GM10847 (cell line): ENCODE data around the gene ATP8A2.

Source experiments
- POLR2A ChIP-seq: IDR thresholded peaks from 2 replicates; pipeline ENCODE4 v1.6.1; 2011; ENCODE audit not compliant: insufficient read length; ENCODE audit errors: extremely low read depth

The ATP8A2 gene

GRCh38 chr13:25762795-25763377, 391.1 kb downstream of the ATP8A2 start:
- no peak for TF ChIP-seq POLR2A

DNA sequence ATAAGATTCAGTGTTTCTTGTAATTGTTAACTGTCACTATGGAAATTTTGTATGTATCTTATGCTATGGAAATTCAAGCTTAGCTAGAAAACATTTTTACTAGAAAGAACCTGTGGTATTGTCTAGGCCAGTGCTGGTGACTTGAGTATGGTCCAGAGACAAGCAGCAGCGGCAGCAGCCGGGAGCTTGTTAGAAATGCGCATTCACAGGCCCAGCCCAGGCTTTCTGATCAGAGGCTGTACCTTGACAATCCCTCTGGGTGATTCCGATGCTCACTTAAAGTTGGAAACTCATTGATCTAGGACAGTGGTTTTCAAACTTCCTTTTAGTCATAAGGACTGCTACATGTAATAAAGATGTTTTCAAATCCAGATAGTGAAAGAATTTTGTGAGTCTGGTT, 392.6 kb downstream of the ATP8A2 start:
- TF ChIP-seq POLR2A, result no peak

GRCh38 chr13:25765266-25765665, 393.5 kb downstream of the ATP8A2 start:
- no peak for TF ChIP-seq POLR2A

DNA sequence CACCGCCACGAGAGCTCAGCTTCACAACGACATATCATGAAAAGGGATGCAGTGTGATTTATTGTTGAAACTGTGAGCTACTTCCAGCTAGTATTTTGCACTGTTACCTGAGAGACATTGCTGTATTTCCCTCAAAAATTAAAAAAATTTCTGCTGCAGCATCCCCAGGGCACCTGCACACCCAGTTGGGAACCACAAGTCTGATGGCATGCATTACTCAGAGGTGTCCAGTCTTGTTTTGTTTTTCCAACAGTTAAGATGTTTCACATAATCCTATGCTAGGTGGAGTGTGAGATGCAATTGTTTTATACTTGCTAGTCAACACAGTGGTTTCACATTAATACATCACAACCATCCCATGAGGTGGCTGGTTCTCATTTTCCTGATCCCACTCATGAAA, 394.8 kb downstream of the ATP8A2 start:
- no peak for TF ChIP-seq POLR2A

DNA sequence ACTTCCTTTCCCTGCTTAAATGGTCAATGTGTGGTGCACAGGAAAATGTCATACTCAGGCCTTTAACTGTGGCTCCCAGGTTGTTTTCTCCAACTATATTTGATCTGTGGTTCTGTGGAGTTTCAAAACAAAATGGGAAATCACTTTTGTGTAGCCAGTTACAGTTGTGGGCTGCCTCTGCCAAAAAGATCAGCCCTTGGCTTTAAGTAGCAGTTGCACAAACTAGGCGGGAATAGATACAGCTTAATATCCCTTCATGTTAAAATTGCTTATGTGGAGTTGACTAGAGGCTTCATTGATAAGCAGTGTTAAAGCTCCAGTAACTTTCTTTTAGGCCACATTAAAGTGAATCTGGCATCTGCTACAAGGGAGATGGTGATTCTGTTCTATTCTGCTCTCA, 395.2 kb downstream of the ATP8A2 start:
- TF ChIP-seq POLR2A, result no peak

DNA sequence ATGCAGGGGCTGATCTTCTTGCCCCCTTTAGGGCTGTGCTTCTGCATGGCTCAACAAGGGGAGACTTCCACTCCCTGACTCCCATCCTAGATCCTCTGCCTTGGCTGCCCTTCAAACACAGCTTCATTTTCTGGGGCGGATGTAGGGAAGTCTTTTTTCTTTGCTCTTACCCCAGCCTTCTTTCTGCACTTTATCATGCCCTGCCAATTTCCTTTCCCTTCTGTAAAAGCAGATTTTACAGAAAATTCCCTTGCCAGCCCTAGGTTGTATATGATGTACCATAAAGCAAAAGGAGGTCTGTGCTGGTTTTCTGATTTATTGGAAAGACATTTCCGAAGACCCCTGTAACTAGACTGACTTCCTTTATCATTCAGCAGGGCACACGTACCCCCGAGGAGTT, 396.6 kb downstream of the ATP8A2 start:
- no peak for TF ChIP-seq POLR2A

DNA sequence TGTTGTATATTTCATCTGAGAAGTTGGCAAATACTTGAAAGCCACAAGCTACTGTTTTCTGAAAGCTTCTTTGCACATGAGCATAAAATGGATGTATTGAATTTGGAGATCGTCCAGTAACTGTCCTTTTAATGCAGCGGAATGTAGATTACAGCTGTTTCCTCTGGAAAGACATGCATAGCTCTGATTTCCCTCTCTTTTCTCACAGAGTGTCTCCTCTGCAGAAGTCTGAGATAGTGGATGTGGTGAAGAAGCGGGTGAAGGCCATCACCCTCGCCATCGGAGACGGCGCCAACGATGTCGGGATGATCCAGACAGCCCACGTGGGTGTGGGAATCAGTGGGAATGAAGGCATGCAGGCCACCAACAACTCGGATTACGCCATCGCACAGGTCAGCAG, 397.1 kb downstream of the ATP8A2 start:
- no peak for TF ChIP-seq POLR2A

GRCh38 chr13:25770601-25771000, 398.8 kb downstream of the ATP8A2 start:
- TF ChIP-seq POLR2A, result no peak

- TF ChIP-seq POLR2A, result no peak
Measured at GRCh38 chr13:25771202-25771601, 399.4 kb downstream of the ATP8A2 start.

DNA sequence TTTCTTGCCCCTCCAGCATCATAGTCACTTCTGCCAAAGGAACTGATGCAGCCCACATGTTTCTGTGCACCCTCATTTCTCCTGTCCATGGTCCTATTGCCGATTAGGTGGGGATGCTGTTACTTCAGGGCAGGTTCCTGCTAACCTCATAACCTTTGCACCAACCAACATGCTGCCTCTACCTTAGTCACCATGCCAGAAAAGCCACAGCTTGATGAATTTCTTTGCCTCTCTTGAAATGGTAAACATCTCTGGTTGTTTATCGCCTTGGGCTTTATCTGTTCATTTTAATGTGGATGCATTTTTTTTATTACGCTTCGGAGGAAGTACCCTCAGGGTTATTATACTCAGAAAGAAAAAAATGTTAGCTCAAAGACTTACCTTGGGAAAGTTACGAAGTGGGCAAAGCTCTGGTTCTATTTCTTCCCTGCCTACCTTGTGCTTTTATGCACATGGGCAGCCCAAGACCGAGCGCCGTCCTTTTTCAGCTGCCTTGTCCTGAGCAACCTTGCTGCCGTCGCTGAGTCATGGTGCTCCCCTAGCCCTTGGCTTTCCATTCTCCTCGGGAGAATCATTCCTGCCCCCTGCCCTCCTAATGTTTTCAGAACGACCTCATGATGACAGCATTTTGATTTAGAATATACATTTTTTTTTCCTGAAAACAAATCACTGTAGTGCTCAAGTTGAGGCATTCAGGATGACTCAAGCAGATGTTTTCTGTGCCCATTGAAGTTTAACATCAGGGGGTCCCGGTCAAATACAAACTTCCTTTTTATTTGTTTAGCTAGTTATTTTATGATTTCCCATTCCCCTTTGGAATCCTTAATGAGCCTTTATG, 400.1 kb downstream of the ATP8A2 start:
- no peak for TF ChIP-seq POLR2A

DNA sequence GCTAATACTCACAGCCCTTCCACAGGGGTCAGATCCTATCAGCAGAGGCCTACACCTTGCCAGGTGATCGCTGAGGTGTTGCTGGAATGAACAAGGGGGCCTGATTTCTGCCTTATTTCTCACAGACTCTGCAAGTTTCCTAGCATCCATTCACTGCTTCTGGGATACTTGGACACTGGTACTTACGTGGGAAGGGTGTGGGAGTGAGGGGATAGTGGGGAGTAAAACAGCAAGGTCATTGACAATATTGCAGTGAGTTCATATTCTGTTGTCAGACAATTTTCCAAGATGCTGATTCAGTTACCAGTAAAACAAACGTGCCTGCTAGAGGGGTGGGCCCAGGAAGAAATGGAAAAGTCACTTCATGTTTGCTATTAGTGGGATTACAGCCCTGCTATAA, 403.5 kb downstream of the ATP8A2 start:
- no peak for TF ChIP-seq POLR2A

DNA sequence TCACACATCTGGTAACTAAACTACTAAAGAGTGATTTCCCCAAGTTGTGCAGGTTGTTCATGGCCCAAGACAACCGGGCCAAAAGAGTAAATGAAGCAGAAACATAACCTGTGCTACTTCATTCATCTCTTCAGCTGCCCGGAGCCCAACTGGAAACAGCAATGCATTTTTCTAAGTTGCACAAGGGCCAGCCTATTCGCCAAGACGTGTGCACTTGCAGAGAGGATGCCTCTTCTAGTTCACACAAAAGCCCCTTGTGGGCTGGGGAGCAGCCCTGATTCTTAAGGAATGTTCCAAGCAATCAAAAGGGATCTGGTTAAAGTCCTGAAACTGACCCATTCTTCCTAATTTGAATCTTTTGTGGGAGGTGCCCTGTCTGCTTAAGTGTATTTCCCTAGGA, 404.2 kb downstream of the ATP8A2 start:
- TF ChIP-seq POLR2A, result no peak

DNA sequence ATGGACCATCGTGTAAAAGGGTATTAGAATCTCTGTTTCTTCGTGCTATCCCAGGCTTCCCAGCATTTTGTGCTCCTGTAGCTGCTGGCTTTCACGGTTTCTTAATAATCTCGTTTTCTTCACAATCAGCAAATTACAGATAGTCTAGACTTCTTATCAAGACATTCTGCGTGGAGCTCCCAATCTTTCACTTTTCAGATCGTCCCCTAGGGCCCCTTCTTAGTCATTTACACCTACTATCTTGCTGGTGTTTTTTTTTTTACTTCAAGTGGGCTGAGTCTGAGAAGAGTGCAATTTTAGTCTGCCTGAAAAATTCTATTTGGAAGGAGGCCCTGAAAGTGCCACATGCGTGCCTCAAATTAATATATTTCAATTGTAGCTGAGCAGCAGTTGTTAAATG, 404.9 kb downstream of the ATP8A2 start:
- TF ChIP-seq POLR2A, result no peak

DNA sequence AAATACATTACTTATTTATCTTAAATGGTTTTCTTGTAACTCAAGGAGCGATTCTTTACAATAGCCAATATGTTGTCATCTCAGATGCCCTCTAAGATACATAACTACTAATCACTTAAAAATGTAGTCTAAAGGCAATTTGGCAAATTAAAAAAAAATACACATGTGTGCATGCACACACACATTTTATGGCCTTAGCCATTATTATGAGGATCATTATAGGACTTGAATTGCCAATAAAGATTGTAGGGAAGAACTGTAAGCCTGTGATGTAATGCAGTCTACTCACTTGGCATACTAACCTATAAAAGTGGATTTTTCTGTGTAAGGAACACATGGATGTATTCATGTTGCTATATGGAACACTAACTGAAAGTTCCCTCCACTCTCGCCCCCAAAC, 405.7 kb downstream of the ATP8A2 start:
- TF ChIP-seq POLR2A, result no peak

GRCh38 chr13:25778365-25778764, 406.6 kb downstream of the ATP8A2 start:
- no peak for TF ChIP-seq POLR2A

DNA sequence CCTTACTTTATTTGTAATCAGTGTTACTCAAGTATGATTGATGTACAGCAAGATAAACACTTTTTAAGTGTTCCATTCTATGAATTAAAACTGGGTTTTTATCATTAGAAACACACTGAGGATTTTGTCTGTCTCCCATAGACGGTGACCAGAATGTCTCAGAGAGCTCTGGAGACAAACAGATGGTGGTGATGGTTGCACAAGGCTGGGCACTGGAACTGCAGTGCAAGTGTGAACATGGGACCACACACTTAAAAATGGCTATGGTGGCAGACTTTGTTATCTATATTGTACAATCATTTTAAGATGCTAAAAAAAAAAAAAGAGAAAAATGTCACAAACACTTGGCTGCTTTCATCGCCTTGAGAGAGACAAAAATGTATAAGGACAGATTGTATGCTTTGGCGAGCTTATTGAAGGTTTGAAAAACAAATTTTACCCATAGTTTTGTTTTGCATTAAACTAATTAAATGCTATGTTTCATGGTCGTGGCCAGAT, 407.1 kb downstream of the ATP8A2 start:
- no peak for TF ChIP-seq POLR2A

GRCh38 chr13:25783076-25783475, 411.3 kb downstream of the ATP8A2 start:
- TF ChIP-seq POLR2A, result no peak
